Measurements from ENCODE around the gene FXR2.
A peak's percentile ranks its signal among the peaks of the same experiment; 100 is the strongest.

FXR2 gene

GRCh38 chr17:7583253-7584109 lies 31.2 kb downstream of the FXR2 start, which contains the start of gene MPDU1:
Gene MPDU1, plus strand, starts transcription at chr17:7583852. Its CDS starts 11 bp downstream, at chr17:7583863.
- H3K27ac ChIP-seq = peak within 1 kb of the TSS; percentile 99
- TF ChIP-seq, protein P1, sequence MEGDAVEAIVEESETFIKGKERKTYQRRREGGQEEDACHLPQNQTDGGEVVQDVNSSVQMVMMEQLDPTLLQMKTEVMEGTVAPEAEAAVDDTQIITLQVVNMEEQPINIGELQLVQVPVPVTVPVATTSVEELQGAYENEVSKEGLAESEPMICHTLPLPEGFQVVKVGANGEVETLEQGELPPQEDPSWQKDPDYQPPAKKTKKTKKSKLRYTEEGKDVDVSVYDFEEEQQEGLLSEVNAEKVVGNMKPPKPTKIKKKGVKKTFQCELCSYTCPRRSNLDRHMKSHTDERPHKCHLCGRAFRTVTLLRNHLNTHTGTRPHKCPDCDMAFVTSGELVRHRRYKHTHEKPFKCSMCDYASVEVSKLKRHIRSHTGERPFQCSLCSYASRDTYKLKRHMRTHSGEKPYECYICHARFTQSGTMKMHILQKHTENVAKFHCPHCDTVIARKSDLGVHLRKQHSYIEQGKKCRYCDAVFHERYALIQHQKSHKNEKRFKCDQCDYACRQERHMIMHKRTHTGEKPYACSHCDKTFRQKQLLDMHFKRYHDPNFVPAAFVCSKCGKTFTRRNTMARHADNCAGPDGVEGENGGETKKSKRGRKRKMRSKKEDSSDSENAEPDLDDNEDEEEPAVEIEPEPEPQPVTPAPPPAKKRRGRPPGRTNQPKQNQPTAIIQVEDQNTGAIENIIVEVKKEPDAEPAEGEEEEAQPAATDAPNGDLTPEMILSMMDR (IDR thresholded peaks at IDR 0.05) = no peak
- TF ChIP-seq ZFX (IDR thresholded peaks at IDR 0.05; ENCODE audit: borderline replicate concordance) = no peak

DNA sequence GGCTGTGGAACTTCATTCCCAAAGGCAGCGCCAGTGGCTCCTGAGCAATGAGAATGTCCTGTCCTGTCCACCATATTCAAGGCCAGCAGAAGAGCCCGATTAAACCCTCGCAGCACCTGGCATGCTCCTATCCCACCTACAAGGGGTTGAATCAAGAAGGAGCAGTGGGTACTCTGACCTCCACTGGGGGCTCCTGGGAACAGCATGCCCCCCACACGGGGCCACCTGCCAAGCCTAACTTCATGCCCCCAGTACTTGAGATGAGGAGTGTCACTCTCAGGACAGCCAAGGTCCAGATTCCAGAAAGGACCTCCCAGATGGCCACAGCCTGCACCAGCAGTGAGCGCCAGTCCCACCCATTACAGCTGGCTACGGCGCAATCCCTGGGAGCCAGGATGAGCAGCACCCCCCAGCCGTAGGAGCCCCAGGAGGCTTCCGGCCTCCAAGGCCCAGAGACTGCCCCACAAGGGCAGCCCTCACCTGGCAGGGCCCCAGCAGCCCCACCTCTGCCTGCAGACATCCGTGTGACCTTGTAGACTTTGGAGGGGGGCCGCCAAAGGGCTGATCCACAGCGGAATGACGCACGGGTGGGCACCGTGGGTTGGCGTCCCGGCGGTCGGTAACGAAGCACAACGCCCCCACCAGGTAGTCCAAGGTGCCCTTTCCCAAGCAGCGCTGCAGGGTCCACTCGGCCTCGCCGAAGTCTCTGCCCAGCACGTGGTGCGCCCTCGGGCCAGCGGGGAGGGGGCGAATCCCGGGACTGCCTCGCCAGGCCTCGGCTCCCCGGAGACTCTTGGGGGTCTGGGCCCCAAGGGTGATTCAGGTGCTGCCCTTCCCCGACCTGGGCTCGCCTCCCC lies 32.1 kb downstream of the FXR2 start:
- H3K27ac ChIP-seq = peak overlapping the region; percentile 99

GRCh38 chr17:7580604-7581575 lies 33.8 kb downstream of the FXR2 start:
- no peak for TF ChIP-seq ZFX (IDR thresholded peaks at IDR 0.05; ENCODE audit: borderline replicate concordance)
- TF ChIP-seq, protein P1 (IDR thresholded peaks at IDR 0.05) = no peak

More for the DNA sequence above, 32.1 kb downstream of the FXR2 start:
- TF ChIP-seq, protein P1 (IDR thresholded peaks at IDR 0.05) = 0 out of 2 replicates have a peak, but pooled peaks have one; percentile 7
- TF ChIP-seq ZFX (IDR thresholded peaks at IDR 0.05; ENCODE audit: borderline replicate concordance) = no peak

GRCh38 chr17:7579834-7580603 lies 34.7 kb downstream of the FXR2 start:
- TF ChIP-seq, protein P1 (IDR thresholded peaks at IDR 0.05) = no peak
- no peak for TF ChIP-seq ZFX (IDR thresholded peaks at IDR 0.05; ENCODE audit: borderline replicate concordance)
- H3K27ac ChIP-seq = peak overlapping the region; percentile 99

More at GRCh38 chr17:7580604-7581575, 33.8 kb downstream of the FXR2 start:
- peak overlapping the region; percentile 99 for H3K27ac ChIP-seq

DNA sequence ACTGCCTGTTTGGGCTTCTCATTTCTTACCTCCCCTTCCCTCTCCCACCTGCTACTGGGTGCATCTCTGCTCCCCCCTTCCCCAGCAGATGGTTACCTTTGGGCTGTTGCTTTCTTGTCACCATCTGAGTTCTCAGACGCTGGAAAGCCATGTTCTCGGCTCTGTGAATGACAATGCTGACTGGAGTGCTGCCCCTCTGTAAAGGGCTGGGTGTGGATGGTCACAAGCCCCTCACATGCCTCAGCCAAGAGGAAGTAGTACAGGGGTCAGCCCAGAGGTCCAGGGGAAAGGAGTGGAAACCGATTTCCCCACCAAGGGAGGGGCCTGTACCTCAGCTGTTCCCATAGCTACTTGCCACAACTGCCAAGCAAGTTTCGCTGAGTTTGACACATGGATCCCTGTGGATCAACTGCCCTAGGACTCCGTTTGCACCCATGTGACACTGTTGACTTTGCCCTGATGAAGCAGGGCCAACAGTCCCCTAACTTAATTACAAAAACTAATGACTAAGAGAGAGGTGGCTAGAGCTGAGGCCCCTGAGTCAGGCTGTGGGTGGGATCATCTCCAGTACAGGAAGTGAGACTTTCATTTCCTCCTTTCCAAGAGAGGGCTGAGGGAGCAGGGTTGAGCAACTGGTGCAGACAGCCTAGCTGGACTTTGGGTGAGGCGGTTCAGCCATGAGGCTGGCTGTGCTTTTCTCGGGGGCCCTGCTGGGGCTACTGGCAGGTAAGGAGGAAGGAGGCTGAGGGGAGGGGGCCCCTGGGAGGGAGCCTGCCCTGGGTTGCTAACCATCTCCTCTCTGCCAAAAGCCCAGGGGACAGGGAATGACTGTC lies 35.5 kb downstream of the FXR2 start, which contains the start of gene CD68:
Gene CD68, plus strand, starts transcription at position 638 of the 833 bp plus-strand sequence. Its CDS starts 40 bp downstream, at position 678.
- TF ChIP-seq, protein P1 (IDR thresholded peaks at IDR 0.05) = no peak
- TF ChIP-seq ZFX (IDR thresholded peaks at IDR 0.05; ENCODE audit: borderline replicate concordance) = no peak
- peak within 1 kb of the TSS; percentile 99 for H3K27ac ChIP-seq

All from 22Rv1 (cell line).